ENCODE data around the gene ELMOD3.

The ELMOD3 gene

DNA sequence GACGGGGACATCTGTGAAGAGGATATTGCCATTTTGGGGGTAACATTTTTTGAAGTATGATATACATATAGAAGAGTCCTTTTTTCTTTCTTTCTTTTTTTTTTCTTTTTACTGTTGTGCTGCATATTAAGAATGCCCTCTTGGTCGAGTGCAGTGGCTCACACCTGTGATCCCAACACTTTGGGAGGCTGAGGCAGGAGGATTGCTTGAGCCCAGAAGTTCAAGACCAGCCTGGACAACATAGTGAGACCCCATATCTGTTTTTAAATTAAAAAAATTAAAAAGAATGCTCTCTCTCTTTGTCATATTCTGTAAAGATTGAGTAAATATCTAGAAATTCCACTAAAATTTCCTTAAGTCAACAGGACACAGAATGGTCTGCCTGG, 67.5 kb downstream of the ELMOD3 start:
- no peak for DNase-seq

DNA sequence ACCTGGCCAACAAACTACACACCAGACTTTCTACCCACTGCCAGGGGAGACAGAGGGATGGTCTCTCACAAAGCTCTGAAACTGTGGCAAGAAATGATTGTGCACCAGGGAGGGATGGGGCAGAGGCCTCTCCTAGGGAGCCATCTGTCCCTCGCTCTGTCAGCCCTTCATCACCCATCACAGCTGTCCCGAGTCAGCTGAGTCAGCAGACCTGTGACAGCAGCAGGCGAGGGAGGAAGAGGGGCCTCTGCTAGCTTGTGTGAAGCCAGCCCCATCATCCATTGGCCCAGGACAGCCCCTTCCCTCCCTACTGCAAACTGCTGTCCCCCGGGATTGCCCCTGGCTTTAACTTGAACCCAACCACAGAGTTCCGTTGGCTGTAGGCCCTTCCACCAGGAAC, 69.0 kb downstream of the ELMOD3 start:
- peak in 3 of 58 donors; percentile 19 to 35 (median 19) for DNase-seq

DNA sequence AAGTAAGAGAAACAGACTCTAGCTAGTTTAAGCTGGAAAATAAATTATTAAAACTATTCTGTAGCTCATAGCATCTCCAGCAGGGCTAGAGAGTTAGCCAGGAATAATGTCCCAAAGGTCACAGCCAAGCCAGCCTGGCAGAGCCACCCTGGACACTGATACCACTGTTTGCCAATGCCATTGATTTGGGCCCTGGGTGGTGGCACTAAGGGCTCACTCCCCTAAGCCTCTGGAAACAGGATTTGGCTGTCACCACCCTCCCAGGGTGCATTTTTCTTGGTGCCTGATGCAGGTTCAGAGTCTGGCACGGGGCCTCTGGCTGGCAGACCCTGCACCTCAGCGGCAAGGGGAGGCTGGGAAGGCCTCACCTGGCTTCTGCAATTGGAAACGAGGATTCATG, 71.0 kb downstream of the ELMOD3 start:
- DNase-seq: no peak

DNA sequence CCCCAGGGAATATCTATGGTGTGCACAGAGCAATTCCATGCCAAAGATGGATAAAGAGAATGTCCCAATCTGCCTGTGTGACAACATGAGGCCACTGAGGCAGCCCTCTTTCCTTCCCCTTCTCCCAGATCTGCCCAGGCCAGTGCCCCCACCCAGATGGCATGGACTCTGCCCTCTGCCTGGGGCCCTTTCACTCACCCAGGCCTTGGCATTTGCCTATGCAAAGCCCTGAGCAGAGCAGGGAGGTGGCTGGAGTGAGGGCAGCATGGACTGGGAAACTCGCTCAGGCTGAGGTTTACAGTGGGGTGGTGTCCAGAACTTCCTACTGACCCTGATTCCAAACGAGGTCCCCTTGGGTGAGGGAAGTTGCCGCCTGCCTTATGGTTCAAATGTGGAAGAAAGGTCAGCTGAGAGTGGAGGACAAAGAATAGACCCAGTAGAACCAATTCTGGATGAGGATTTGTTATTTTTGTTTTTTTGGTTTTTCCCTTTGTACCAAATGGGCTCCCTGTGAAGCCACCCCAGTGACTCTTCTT, 72.8 kb downstream of the ELMOD3 start:
- no peak for DNase-seq

DNA sequence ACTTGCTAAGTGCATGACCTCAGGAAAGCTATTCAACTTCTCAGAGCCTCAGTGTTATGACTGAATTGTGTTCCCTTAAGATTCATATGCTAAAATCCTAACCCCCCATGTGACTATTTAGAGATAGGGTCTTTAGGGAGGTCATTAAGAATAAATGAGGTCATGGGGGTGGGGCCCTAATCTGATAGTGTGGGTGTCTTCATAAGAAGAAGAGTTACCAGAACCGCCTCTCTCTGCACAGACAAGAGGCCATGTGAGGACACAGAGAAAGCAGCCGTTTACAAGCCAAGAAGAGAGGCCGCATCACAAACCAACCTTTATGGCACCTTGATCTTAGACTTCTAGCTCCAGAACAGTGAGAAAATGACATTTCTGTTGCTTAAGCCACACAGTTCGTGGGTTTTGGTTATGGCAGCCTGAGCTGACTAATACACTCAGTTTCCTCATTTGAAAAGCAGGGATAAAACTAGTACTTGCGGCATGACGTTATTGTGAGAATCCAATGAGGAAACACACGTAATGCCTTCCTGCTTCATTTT, 73.8 kb downstream of the ELMOD3 start:
- no peak for DNase-seq

DNA sequence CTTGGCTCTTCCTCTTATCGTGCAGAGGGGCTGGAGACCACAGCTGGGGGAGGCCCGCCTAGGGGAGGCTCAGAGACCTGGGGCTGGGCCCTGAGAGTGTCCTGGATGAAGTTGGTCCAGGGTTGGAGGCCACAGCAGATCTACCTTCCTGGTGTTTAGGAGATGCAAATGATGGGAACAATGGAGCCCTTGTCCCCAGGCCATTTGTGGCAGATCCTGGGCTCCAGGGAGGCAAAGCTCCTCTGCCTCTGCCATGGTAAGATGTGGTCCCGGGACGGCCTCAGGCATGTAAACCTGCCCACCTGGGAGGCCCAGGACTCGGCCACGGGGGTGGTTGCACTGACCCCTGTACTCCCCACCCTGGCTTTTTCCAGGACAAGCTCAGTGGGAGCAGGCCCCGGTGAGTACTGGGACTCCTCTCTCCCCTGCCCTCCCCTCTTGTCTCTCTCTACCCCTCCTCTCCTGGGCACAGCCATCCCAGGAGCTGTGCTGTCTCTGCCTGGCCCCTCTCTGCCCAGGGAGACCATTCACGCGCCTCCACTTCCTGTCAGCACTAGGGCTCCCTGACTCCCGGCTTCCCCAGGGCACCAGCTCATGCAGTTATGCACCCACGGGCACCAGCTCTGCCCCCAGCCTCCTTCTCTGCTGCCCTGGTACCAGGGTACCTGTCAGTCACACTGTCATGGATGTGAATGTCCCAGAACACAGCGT, 74.8 kb downstream of the ELMOD3 start:
- DNase-seq: peak in 6 of 58 donors; percentile 26 to 53 (median 36)

DNA sequence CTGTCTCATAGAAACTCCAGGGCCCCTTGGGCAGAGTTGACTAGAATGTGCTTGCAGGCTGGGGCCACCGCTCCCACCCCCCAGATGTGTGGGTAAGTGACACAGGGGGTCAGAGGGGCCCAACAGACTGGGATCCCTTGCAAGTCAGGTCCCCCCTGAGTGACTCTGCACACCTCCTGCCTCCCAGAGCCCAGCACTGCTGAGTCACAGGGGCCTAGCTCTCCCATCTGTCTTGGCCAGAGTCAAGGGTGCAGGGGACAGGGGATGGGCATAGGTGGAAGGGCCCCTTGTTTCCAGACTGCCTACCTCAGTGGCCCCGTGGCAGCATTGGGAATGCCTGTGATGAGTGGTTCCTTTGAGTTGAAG, 75.3 kb downstream of the ELMOD3 start:
- no peak for DNase-seq

DNA sequence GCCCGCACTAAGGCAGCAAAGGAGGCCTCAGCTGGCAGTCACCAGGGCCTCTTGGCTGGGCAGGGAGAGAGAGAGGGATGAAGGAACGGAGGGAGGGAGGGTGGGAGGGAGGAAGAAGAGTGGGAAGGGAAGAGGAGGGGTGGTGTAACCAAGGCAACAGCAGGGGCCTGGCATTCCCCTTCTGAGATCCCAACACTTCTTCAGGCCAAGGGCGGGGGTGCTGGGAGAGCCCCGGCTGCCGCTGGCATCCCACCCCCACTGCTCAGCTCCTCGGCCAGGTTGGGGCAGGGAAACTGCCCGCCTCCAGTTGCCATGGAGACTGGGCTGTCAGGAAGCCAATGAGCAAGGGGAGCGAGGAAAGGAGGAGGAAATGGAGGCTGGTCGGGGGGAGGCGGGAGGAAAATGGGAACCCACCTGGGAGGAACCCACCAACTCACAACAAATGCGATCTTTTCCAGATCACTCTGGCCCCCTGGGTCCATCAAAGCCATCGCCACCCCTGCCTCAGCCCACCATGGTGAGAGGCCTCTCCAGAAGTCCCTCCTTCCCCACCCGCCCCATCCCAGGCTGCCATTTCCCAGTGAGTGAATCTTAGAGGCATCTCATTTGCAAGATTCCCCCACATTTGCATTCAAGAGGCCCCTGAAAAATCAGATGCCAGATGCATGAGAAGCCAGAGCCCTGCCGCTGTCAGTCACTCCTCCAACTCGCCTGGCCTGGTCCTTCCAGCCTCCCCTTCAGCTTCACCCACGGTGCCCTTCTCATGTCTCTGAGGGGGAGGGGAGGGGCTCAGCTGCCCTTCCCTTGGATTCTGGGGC, 76.4 kb downstream of the ELMOD3 start:
- DNase-seq: peak in 57 of 58 donors; percentile 38 to 96 (median 87)

DNA sequence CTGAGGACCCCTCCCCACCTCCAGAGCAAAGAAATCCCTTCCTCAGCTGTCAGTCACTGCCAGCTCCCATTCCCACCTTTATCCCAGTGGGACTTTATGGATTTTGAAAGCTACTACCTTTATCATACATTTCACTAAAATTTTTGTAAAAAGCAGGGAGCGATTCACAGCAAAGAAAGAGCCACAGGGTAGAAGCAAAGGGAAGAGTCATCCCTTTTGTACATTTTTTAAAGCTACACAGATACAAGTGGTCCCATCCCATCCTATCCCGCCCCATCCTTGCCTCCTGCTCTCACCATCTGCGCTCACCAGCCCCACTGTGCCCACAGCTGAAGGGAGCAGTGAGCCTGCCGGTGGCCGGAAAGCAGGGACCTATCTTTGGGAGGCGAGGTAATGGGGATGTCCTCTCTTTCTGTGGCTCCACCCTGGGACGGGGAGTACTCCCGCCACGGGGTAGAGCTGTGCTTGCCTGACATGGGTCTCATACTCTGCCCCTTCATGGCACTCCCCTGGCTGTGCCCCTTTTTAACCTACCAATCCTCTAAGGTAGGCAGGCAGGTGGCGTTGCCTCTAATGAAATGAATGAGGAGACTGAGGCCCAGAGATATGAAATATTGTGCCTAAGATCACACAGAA, 77.1 kb downstream of the ELMOD3 start:
- DNase-seq: peak in 10 of 58 donors; percentile 15 to 57 (median 30)

DNA sequence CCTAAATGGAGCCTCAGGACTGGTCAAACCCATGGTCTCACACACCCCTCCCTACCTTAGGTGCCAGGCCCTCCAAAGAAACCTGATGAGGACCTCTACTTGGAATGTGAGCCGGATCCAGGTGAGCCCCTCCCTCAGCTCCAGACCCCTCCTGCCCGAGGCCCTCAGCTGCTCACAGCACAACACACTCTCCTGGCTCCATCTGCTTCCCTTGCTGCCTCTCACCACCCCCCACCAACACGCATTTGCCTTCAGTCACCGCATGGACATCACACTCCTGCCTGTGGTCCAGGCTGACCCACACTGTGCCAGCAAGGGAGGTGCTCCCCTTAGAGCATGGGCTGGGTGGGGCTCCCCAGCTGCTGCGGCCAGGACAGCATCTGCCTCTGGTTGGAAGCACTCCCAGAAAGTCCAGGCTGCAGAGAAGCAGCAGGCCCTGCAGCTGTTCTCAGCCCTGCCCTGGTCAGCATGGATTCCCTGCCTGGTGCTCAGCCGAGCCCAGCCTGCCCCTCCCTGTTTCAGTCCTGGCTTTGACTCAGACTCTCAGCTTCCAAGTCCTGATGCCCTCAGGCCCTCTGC, 79.0 kb downstream of the ELMOD3 start:
- DNase-seq: peak in 54 of 58 donors; percentile 24 to 95 (median 81)

DNA sequence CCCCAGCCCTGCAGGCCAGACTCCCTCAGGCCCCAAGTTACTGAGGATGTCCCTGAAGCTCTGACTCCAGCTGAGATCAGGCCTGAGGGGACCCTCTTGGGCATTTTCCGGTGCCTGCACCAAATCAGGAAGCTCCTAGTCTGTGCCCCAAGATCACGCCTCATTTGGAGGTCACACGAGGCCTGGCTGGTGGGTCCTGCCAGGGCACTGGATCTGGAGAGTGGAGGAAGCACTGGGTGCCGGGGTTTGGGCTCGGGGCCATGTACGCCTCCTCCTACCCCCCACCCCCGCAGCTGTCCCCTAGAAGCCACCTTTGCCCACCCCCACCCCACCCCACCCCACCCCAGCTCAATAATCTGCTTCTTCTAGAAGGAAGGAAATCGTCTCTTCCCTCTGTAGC, 80.1 kb downstream of the ELMOD3 start:
- no peak for DNase-seq

DNA sequence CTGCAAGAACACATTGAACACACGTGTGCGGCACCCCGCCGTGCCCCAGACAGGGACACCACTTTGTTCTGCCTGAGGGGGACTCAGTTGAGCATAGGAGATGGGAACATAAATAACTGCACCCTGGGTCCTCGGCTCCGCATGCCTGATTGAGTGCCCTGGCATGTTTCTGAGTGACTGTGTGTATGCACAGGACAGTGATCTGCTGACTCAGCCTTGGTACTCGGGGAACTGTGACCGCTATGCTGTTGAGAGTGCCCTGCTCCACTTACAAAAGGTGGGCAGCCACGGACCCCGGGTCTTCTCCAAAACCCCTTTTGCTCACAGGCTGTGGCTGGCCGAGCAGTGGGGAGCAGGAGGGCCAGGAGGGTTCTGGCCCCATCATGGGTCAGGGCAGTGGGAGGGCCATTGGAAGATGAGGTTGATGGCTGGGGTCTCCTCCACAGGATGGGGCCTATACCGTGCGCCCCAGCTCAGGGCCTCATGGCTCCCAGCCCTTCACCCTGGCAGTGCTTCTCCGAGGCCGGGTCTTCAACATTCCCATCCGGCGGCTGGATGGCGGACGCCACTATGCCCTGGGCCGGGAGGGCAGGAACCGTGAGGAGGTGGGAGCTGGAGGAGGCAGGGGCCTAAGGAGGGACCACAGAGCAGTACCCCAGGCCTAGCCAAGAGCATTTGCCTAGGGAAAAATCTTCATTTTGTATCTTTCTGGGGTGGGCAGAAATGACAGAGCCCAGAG, 80.8 kb downstream of the ELMOD3 start:
- peak in 8 of 58 donors; percentile 15 to 41 (median 28) for DNase-seq

DNA sequence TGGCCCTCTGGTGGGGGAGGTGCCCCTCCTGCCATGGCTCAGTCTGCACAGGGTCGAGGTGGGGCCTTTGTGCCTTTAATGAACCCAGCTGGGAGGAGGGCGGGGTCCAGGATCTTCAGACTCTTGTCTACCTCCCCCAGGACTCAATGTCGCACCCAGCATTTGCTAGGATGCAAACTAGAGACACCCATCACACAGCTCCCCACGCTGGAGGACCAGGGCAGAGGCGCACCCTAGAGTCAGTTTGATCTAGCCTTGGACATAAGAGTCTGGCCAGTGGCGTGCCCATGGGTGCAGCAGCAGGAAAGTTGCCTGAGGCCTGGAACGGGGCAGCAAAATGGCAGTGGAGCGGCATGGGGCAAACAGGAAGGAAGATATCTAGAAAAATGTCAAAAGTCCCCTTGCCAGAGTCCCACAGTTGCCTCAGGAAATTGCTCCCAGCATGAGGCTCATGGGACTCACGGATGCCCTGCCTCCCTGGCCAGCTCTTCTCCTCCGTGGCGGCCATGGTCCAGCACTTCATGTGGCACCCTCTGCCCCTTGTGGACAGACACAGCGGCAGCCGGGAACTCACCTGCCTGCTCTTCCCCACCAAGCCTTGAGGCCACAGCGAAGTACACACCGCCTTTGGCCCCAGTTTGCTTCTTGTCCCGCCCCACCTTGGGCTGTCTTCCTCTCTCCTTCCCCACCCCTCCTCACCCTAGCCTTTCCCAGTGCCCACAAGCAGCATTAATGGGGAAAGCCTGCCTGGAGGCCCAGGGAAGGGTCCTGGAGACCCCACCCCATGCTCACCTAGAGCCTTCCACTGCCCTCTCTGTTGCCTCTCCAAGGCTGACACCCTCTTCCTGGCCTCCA, 81.6 kb downstream of the ELMOD3 start:
- peak in 1 of 58 donors; percentile 18 for DNase-seq

DNA sequence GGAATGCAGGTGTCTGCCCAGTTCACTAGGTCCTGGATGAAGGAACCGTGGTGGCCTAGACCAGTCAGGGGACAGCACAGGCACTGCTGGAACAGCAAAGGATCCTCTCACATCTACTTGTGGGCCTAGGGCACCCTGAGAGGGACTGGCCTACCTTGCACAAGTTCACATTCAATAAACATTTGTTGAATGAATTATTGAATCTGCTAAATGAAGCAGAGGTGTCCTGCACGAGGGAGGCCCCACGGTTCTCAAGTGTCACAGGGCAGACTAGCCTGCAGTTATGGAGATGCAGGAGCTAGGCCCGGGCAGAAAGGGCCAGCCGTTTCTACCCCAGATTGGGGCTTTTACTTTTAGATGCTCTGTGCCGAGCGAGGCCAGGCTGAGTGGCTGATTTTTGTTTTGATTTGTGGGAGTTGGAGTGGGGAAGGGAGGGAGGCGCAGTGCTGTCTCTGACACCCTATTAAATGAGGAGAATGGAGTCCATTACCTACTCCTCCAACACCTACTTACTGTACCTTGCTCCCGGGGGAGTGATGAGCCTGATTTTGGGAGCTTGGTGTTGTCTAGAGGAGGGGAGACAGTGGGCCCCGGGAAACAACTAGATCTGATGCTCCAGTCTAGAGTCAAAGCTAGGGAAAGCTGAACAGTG, 82.4 kb downstream of the ELMOD3 start:
- DNase-seq: peak in 17 of 58 donors; percentile 26 to 71 (median 52)

DNA sequence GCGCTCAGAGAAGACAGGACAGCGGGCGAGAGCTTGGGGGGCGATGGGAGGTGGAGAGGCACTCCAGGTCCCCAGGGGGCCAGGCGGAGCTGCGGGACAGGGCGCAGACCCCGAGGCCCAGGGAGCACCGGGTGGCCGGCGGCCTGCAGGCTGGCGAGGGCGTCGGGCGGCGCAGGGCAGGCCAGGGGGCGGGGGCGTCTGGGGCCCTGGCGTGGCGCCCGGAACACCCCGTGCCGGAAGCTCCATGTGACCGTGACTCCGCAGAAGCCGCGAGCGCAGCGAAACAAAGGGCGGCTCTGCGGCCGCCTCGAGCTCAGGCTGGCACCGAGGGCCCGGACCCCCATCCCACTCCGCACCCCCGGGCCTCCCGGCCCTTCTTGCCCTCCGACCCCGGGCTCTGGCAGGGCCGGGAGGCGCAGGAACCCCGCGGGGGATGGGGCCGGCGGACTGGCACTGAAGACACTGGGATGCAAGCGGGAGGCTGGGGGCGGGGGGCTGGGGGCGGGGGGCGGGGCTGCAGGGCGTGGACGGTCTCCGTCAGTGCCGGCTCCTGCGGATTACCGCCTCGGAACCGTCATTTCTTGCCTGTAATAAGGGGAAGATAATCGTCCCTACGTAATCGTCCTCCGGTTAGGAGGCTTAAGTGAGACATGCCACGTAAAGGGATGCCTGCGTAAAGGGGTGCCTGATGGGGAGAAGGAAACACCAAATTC, 83.1 kb downstream of the ELMOD3 start:
- DNase-seq: peak in 57 of 58 donors; percentile 36 to 95 (median 84)

DNA sequence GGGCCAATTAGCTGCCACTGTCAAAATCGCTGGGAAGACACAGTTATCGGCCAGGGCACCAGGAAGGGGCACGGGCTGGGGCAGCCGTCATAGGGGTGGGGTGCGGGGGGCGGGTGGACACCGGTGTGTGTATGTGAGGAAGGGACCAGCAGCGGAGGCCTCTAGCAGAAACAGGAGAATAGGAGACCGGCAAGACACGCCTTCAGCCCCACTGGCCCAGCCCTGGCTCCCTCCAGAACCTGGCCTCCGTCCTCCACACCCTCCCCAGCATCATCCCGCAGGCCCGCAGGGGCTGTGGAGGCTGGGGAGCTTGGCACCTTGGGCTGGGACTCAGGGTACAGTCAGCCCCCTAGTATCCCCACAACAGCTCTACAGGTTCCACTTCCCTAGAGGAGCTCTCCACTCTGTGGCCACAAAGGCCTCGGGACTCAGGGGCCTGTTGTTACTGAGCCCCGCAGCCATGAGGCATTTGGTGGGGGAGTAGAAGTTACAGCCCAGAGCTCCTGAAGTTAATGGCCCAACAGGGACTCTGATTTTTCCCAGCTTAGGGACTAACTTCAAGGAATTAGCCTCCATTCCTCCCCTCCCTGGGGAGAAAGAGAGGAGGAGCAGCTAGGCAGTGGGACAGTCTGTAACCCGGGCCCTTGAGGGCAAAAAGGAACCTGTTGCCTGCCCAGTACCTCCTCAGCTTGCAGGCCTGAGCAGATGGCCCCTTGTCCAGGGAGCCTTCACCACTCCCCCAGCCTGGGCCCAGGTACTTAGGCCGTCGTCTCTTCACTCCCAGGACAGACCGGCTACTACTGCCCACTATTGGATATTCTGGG, 83.8 kb downstream of the ELMOD3 start:
- peak in 20 of 58 donors; percentile 48 to 78 (median 66) for DNase-seq

DNA sequence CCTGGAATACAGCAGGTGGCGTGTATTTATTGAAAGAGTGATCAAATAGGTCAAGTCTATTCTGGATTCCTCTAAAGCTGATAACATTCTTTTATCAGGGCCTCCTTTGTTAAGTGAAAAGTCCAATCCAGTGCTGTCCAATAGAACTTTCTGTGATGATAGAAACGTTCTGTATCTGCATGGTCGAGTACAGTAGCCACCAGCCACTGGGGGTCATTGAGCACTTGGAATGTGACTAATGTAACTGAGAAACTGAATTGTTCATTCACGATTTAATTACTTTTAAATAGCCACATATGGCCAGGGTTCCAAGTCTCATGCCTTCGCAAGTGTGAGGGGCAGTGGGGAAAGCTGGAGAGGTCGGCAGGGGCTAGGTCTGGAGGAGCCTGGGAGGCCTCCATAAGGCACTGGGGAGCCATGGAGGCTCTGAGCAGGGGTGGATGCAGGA, 84.5 kb downstream of the ELMOD3 start:
- DNase-seq: no peak

Data from anterior cingulate cortex (tissue), 58 donors.